GM19023 (cell line): ENCODE data around the gene FOXI1.
"Not testable (repeated sequence)": the region's sequence is repeated elsewhere in the genome, so short reads cannot be mapped to it uniquely, and the experiment has no call there.

Experiments
- ATAC-seq: cut with Tn5 transposase; IDR thresholded peaks from one replicate; pipeline ENCODE4 v1.9.1; 2021; ENCODE audit warnings: mild to moderate bottlenecking, moderate library complexity; ENCODE audit not compliant: unreplicated experiment

Gene FOXI1

DNA sequence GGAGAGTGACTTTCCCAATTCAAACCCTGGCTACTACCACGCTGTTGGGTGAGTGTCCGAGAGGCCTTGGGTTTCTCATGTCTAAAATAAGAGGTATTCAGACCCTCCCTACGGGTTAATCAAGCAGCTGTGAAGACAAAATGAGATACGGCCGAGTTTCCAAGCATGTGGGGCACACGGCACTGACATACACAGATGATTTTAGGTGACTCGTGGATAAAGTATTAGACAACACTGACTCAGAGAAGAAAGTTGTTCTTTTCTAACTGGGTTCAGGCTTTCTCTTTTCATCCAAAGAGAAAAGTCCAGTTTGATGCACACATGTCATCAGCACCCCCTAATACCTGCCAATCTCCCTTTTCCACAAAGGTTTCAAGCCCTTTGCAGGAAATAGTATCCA is 15.6 kb downstream of the FOXI1 start:
- no peak for ATAC-seq

DNA sequence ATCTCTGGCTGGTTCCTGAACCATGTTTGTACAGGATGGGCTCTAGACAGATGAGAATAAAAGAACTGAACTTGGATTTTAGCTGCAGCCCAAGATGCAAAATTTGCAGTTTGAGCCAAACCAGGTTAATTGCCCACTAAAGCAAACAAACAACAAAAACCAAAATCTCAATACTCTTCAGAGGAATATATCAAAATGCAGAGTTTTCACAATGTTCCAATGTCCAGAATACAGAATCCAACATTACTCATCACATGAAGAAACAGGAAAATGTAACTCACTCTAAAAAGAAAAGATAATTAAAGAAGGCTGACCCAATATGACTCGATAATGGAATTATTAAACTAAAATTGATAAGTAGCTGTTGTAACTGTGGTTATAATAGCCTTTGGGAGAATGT is 20.4 kb downstream of the FOXI1 start:
- ATAC-seq = no peak

DNA sequence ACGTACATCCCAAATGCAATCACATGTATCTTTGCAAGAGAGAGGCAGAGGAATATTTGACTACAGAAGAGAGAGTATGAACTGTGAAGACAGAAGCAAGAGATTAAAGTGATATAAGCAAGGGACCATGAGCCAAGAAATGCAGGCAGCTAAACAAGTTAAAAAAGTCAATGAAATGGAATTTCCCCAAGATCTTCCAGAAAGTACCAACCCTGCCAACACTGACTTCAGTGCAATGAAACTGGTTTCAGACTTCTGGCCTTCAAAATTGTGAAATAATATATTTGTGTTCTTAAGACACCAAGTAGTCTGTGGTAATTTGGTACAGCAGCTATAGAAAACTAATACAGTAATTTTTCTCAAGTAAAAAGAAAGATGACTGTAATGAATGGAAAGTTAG is 20.9 kb downstream of the FOXI1 start:
- ATAC-seq = no peak

DNA sequence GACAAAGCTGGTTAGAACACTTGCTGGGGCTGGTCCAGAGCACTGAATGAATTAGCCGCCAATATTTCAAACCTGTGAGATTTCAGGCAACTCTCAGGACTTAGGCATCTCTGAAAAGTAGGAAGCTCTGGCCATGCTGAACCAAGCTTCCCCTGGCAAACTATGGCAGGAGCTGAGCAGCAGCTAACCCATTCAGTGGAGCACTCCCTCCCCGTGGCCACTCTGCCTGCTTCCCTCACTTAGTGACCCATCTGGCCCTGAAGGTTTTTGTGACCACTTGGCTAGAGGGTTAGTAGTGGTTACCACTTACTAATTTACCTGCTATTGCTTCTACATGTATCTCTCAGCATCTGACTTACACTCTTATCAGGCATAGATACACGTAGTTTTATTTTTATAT is 25.5 kb downstream of the FOXI1 start:
- no peak for ATAC-seq

DNA sequence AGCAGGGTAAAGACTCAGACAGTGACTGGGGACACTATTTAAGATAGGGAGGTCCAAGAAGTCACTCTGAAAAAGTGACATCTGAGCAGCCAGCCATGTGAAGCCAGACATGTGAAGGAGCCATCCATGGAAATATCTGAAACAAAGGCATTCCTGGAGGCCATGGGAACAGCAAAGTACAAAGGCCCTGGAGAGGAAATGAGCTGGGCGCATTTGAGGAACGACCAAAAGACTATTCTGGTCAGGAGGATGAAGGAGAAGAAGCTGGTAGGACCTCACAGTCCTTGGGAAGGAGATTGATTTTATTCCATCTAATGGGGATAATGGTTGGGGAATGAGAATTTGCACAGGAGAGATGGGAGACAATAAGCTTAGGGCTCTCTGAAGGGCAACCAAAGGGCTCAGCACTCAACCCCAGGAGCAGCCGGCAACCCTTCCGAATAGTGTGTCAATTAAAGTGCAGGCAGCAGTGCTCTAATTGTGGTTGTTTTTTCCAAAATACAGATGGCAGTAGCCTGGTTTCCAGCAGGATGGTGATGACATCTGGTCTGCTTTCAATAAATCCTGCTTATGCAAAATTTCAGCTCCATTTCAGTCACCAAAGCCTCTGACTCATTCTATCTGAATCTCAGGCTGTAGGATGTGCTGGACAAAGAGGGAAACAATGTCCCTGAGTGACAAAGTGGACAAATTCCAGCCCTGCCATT is 26.7 kb downstream of the FOXI1 start:
- no peak for ATAC-seq

DNA sequence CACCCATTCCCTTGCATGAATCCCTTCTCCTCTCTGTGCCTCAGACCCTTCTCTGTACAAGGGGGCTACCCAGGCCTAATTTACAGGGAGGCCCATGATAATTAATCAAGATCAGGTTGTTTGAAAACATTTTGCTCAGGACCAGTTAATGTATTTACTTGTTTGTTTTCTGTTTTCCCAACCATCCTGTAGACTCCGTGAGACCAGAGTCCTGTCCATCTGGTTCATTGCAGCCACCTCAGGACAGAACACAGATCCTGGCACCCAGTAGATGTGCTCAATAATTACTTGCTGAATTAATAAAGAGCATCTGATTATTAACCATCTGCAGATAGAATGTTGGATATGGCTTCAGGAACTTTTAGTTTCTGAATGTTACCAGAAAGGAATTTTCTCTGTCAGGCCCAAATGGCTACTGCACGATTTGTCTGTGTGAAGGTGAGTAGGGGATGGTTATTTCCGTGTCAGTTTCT is 27.3 kb downstream of the FOXI1 start:
- no peak for ATAC-seq

DNA sequence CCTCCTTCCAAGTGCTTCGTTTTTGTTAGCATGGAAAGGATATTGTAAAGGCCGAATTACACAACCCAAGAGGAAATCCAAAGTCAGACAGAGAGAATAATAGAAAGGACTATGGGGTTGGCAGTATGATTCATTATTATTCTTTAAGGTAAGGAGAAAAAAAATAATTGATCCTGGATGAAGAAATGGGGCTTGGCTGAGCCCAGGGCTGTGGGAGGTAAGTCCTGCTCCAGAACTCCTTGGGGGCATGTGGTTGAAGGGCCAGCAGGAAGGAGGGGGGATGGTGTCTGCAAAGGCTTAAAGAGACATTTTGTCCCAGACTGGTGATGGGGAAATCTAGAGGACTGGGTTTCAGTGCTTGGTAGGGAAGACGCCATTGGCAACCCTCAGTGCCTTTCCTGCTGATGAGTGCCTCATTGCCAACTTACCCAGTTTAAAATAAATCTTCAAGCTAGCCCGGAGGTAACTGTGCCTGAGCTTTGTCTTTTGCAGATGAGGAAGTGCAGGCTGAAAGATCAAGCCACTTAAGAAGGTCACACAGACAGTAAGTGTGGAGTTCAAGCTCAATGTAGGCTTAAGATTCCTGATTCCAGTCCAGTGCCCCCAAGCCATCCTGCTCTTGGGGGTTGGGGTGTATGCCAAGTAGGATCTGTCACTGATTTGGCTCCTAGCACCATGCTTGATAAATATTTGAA is 30.2 kb downstream of the FOXI1 start:
- ATAC-seq = no peak

DNA sequence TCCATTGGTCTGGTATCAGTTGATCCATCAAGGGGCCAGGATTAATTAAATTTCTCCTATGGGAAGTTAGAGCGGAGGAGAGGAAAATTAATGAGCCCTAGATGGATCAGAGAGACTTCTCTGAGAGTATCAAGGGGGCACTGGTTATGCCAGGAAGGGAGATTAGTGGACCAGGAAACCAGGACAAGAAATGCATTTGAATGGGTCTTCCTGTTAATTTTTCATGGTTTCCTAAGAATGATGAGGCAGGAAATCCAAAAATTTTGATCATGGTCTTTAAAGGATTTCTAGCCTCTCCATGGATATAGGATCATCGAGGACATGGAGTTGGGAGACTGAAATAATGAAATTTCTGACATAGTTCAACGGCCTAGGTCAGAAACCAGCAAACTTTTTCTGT is 30.8 kb downstream of the FOXI1 start:
- ATAC-seq = no peak

DNA sequence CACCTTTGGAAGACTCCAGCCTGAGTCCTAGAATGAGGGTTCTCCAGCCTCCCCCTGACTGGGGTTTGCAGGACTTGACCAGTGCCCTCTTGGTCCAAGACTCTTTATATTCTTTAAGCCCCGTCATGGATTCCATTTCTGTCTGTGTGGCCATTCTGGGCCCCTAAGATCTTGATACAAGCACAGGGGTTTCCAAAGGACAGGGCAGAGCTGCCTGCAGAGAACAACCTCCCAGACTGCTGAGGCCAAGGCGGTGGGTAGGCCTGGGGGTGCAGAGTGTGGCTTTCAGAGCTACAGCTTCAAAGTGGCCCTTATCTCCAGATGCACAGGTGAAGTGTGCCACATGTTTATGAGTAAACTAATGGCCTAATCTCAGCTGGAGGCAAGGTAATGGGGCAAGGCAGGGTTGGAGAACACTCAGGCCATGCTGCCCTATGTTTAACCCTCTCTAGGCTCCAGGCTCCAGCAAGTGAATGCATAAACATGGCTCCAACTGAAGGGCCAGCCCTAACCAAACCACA is 32.1 kb downstream of the FOXI1 start:
- no peak for ATAC-seq

DNA sequence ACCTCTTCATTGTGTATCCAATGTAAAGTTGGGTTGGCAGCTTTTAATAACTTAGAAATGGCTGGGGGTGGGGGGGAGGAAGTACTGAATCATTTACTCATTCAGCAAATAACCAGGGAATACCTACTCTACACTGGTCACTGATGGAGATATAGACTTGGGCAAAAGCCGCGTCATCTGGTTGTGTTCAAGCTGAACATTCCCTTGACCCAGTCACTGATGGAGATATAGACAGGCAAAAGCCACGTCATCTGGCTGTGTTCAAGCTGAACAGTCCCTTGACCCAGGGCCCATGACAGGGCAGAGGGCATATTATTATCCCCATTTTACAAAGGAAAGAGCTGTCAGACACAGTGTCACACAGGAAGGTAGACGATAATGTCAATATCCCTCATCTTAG is 32.6 kb downstream of the FOXI1 start:
- ATAC-seq = no peak

DNA sequence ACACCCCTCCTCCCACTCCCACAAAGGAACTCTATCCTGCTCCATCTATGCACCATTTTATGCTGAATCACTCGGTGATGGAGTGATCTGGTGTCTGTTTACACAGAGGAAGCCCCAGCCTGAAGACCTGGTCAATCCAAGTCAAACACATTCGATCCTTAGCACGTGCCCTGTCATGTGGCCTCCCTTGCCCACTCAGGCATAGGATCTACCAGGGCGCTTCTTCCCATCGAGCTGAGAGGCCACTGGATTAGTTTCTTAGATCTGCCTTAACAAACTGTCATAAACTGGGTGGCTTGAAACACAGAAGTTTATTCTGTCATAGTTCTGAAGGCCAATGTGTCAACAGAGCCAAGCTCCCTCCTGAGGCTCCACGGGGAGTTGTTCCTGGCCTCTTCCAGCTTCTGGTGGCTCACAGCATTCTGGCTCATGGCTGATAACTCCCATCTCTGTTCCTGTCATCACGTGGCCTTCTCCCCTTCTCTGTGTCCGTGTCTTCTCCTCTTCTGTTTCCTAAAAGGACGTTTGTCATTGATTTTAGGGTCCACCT is 34.2 kb downstream of the FOXI1 start:
- ATAC-seq = no peak

DNA sequence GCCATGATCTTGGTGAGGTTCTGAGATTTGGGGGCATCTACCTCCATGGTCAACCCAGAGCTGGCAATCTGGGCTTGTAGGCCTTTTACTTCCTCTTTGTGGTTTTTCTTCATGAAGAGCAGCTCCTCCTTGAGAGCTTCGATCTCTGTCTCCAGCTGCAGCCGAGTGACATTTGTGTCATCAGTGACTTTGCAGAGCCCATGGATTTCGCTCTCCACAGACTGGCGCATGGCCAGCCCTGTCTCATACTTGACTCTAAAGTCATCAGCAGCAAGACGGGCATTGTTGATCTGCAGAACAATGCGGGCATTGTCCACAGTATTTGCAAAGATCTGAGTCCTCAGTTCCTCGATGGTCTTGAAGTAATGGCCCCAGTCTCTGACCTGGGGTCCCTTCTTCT is 35.5 kb downstream of the FOXI1 start:
- not testable (repeated sequence) for ATAC-seq

DNA sequence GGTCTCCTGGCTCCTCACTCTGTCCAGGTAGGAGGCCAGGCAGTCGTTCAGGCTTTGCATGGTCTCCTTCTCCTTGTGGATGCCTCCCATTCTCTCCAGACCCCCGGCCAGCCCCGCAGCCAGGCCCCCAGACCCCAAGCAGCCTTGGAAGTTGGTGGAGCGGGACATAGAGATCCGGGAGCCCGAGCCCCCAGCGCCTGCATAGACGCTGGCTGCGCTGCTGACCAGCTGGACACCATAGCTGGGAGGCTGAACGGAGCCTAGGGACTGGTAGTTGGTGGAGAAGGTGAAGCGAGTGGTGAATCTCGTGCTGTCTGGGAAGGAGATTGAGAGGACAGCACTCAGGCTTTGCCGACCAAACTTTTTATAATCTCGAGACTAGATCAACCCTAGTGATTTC is 35.9 kb downstream of the FOXI1 start:
- no peak for ATAC-seq

DNA sequence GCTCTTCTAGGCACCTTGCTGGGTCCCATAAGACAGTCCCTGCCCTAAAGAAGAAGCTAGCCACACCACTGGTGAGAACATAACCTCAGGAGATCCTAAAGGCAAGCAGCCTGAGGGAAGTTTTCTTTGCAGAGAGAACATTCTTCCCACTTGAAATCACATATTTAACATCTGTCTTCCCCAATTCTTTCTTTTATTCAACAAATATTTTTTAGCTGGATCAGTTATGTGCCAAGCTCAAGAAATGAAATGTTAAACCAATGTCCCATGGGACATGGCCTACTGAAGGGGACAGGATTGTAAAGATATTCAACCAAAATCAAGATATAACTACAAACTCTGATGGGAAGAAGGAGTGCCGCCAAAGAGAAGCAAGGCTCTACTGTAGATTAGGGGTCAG is 36.5 kb downstream of the FOXI1 start:
- ATAC-seq = no peak

DNA sequence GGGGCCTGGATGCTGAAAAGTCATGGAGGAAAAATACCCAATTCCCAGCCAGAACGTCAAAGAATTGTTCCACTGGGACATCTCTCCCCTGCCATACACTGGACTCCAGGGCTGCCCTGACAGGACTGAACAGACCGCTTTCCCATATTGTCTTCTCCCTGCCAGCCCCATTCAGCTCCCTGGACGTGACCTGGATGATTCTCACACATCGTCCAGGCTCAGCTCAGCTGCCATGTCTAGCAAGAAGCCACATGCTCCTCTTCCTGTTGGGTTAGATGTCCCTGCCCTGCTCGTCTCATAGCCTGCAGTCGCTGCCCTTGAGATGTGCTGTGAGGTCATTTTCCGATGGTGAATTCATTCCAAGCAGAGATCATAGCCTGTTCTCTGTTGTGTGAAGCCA is 37.4 kb downstream of the FOXI1 start:
- ATAC-seq = no peak

DNA sequence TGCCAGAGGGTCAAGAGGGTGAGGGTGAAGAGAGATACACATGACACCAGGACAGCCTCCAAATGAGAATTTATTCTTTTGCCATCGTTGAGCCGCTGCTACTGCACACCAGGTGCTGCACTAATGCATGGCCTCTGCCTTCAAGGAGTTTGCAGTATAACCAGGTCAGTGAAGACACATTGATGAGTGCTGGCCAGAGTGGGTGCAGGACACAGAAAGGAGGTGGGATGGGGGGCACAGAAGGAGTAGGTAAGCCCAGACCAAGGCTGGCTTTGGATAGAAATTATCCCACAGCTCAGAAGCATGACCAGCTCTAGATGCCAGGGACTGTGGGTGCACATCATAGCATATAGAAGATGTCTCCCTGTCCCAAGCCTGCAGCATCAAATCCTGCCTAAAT is 38.0 kb downstream of the FOXI1 start:
- no peak for ATAC-seq

DNA sequence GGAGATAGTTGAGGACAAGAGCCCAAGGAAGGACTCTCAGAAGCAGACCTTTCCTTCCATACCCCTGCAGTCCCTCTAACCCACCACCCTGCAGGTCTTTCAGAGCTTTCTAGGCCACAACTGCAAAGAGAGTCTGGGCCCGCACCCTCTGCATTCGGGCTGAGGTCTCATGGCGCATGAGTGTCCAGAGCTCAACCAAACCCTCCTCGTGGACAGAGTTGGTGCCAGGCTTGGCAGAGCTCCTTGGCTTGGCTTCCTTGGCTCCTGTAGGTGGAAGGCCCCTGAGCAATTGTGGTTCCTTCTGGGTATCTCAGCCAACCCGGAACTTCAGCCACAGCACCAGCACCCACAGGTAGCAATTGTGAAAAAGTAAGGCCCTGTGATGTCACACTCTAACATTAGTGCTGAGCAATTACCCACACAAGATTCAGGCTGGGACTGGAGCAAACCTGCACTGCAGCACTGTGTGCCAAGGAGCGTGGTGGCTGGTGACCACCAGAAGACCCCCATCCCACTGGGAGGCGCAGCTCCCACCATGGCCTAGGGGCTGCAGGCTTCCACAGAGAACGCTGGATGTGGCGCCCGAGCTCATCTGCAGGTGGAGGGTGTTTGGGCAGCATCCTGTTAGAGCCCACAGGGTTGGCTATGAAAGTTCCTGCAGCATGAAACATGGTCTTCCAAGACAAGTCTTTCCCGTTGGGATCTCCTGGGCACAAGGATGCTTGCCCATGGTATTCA is 38.8 kb downstream of the FOXI1 start:
- no peak for ATAC-seq

DNA sequence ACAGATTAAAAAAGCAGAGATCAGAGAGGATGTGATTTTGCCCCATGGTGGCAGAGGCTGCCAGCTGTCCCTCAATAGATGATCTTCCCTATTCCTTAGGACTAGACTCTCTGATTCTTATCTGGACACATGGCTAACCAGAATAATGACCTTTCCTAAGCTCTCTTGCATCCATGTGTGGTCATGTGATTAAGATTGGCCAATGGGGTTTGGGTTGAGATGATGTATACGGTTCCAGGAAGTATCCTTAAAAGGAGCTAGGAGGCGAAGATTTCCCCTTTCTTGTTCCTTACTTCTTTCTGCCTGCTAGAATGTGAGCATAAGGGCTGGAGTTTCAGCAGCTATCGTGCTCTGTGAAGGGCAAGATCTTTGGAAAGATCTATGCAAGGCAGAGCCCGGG is 39.8 kb downstream of the FOXI1 start:
- no peak for ATAC-seq

DNA sequence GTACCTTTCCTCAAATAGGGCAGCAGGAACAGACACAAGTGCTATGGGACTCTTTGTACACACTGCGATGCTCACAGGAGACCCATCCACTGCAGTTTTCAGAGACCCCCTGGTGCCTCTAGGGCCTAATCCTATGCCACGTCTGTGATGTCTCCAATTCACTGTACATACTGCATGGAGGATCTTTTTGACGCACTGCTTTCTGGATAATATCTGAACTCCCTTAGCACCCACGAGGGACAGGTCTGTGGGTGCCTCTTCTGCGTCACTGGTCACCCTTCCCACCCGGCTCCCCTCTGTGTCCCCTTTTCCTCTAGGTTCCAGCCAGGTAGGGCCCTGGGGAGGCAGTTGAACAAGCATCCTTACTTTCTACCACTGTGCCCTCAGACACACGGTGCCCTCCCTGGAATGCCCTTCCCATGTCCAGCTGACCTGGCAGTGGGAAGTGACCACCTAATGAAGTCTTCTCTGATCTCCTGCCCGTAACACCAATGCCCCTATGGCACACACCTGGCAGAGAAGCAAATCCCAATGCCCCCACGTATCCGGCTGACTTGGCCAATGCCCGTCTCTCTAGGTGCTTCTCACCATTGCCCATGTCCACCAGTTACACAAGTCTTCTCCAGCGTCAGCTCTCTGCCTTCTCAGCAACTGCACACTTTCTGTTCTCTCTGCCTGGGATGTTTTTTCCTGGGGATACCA is 41.5 kb downstream of the FOXI1 start:
- ATAC-seq = no peak

DNA sequence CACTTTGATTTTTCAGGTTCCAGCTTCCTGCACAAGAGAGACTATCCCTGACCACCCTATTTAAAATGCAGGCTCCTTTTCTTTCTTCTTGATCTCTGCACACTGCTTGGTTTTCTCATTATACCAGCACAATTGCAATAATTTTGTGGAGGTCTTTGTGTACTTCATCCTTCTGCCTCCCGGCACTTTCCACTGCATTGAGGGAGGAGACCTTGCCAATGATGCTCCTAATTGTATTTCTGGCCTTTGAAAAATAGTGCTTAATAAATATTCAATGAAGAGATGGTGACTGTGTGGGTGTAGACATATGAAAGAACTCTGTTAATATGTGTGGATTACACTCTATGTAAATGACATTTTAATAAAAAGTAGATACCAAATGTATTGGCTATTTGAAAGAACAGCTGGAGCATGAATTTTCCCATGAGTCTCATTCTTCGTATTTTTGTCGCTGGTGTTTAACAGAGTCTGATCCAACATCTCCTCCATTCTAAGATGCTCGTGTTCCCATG is 42.1 kb downstream of the FOXI1 start:
- no peak for ATAC-seq
